GM21423 (cell line): ENCODE results near the gene PHF20.
"Not testable (repeated sequence)": the region's sequence is repeated elsewhere in the genome, so short reads cannot be mapped to it uniquely, and the experiment has no call there.

Experiments used
- ATAC-seq: cut with Tn5 transposase; IDR thresholded peaks from one replicate; pipeline ENCODE4 v1.9.1; 2021; ENCODE audit warnings: mild to moderate bottlenecking, moderate library complexity; ENCODE audit not compliant: unreplicated experiment

Gene PHF20

DNA sequence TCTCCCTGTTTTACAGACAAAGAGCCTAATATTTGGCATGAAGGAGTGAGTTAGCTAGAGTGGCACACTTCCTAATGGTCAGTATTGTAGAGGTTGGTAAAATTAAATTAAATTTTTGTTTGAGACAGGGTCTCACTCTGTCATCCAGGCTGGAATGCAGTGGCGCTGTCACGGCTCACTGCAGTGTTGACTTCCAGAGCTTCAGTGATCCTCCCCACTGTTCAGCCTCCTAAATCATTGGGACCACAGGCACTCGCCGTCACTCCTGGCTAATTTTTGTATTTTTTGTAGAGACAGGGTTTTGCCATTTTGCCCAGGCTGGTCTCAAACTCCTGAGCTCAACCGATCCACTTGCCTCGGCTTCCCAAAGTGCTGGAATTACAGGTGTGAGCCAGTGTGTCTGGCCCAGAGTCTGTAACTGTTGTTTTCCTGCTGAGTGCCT is 111.5 kb downstream of the PHF20 start:
- no peak for ATAC-seq

GRCh38 chr20:35883778-35884540 is 112.1 kb downstream of the PHF20 start:
- no peak for ATAC-seq

DNA sequence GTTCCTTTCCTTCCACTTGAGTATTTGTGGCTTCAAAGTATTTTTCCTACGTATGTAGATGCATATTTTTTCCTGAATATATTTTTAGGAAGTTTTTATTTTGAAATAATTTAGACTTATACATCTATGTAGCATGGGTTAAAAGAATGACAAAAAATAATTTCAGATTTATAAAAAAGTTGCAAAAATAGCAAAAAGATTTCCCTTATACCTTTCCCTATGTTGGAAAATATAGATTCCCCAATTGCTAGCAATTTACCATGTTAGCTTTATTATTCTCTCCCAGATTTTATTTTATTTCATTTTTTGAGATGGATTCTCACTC is 112.7 kb downstream of the PHF20 start:
- no peak for ATAC-seq

DNA sequence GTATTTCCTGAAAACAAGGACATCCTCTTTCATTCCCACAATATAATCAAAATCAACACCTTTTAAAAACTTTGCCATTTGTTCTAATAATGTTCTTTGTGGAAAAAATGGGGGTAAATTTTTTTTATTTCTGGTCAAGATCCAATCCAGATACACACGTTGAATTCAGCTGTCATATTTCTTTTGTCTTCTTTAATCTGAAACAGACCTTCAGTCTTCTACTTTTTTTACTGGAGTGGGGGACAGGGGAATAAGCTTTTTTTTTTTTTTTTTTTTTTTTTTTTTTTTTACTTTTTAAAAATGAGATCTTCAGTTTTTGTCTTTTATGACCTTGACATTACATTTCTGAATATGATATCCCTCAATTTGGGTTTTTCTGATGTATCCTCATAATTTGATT is 113.4 kb downstream of the PHF20 start:
- no peak for ATAC-seq

DNA sequence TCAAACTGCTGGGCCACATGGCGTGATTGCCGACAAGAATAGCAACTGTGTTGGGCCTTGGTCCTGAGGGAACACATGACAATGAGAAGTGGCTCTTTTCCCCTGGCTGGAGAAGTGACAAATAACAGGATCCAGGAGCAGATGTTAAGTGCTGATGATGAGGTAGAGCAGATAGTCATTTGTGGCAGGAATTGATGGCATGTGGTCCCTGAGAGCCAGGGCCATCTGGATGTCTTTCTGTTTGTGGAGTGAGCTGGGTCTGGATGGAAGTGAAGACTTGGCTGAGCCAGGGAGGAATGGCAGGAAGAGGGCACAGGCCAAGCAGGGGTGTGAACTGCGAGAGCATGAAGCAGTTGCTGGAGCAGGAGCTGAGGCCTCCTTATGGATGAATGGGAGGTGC is 114.7 kb downstream of the PHF20 start:
- ATAC-seq: no peak

DNA sequence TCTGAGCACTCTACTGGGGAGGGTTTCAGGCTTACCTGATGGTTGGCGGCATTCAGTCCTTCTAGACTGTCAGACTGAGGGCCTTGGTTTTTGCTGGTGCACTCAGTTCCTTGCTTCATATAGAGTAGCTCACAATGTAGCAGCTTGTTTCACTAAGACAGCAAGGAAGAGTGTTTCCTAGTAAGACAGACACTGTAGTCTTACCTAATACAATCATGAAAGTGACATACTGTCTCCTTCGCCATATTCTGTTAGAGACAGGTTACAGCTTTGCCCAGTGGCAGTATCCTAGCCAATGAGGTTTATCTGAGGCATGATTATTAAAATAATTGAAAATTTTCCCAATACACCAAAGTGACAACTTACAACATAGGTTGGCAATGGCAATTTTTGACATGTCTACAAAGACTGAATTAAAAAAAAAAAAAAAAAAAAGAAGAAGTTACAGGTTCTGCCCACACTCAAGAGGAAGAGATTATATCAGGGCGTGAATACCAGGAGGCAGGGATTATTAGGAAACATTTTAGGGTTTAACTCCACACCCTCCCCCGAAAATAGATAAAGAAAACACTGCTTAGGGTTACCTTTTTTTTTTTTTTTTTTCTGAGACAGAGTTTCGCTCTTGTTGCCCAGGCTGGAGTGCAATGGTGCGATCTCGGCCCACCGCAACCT is 115.7 kb downstream of the PHF20 start:
- ATAC-seq: no peak

GRCh38 chr20:35888657-35889056 is 116.8 kb downstream of the PHF20 start:
- no peak for ATAC-seq

DNA sequence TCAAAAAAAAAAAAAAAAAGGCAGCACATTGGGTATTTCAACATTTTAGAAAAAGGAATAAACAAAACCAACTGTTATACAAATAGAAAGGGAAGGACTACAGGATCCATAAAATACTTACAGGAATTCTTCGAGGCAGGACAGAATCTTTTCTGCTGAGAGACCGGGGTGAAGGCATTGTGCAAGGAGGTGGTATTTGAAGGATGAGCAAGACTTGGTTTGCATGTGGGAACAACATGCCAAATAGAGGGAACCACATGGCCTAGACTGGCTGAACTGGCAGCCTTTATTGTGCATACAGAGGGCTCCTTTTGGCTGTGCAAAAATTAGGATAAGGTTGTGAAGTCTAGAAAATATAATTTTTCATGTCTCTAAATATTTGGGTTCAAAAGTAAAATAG is 119.6 kb downstream of the PHF20 start:
- no peak for ATAC-seq

- no peak for ATAC-seq
These were observed 121.1 kb downstream of the PHF20 start for GRCh38 chr20:35892871-35893270.

DNA sequence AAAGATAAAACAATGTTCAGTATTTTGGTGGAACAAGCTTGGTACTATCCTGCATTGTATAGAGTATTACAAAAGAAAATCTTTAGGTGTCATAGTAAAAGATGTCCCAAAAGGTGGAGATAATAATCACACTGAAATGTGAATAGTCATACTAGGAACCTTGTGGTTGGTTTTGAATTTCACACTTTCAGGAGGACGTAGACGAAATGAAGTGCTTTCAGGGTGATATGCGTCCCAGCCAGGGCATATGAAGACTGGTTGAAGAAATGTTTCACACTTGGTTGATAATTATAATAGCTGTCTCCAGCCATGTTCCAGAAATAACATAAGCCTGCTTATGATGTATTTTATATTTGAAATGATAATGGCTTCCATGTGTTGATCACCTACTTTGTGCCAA is 122.1 kb downstream of the PHF20 start:
- ATAC-seq: peak; percentile 62

GRCh38 chr20:35895516-35895915 is 123.7 kb downstream of the PHF20 start:
- not testable (repeated sequence) for ATAC-seq

GRCh38 chr20:35899064-35899463 is 127.2 kb downstream of the PHF20 start:
- no peak for ATAC-seq

GRCh38 chr20:35901230-35901629 is 129.4 kb downstream of the PHF20 start:
- not testable (repeated sequence) for ATAC-seq

- ATAC-seq: no peak
These were observed 130.1 kb downstream of the PHF20 start for GRCh38 chr20:35901678-35902544.

- no peak for ATAC-seq
These were observed 130.7 kb downstream of the PHF20 start for GRCh38 chr20:35902545-35902941.

DNA sequence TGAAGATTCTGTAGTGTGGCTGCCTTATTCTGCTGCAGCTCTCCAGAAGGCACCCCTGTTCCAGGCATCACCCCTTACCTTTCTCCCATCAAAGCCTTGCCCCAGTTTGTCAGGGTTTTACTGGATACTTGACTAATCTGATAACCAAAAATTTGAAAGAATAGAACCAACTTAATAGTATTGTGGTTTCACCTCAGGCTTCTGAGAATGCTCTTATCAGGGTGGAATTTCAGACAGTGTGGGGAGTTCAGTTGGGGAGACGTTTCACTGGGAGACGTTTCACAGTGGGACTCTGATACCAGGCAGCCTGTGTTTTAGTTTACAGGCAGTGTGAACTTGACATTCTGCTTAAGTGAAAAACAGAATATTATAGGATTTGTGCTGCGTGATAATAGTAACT is 132.0 kb downstream of the PHF20 start:
- ATAC-seq: no peak

GRCh38 chr20:35904982-35905663 is 133.3 kb downstream of the PHF20 start:
- ATAC-seq: no peak

DNA sequence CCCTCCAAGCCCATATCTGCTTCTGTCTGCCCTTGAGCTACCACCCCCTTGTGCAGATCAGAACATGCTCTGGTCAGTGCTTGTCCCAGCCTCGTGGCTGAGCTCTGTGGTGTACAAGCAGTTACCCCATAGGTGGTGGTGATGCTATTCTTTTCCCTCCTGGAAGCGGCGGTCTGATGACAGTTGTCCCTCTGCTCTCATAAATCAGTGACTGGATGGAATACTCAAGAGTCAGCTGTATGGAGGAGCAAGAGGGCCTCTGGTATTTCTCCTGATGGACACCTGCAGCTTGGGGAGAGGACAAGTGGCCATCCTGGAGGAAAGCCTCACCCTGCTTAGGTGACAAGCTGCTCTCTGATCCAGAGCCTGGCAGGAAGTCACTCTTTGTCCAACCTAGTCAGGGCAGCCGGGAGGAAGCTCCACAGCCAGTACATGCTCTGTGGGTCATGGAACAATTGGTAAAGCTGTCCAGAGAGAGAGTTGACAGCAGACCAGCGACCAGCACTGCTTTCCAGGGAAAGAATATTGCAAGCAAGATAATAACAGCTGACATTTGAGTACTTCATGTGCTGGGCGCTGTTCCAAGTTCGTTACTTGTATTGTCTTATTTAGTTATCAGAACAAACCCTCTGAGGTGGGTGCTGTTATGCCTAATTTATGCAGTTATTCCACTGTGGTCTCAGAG is 135.3 kb downstream of the PHF20 start:
- no peak for ATAC-seq

DNA sequence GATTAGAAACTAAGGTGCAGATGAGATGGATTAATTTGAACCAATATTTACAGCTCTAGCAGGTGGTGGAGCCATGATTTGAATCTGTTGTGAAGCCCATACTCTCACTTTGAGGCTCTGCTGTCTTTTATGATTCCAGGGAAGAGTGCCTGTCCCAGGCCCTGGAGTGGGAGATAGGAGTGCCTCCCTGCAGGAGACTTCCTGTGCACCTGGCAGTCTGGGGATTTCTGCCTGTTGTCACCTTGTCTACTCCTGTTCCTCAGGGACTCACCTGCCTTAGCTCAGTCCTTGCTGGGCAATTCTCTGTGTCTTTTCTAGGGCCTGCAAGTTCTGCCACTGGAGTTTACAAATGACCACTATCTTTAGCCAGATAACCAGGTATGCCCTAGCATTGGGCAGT is 136.2 kb downstream of the PHF20 start:
- no peak for ATAC-seq

DNA sequence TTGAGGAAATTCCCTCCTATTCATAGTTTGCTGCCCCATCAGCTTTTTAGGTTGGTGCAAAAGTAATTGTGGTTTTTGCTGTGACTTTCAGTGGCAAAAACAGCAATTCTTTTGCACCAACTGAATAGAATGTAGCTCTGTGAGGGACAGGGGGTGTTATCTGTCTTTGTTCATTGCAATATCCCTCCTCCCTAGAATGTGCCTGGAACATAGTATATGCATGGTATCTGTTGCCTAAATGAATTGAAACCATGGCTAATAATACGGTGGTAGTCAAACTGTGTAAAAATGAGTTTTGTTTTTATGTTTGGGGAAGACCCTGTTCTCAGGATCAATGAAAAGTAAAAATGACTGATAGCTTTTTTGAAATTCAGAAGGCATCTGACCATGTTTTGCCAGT is 137.4 kb downstream of the PHF20 start:
- no peak for ATAC-seq

DNA sequence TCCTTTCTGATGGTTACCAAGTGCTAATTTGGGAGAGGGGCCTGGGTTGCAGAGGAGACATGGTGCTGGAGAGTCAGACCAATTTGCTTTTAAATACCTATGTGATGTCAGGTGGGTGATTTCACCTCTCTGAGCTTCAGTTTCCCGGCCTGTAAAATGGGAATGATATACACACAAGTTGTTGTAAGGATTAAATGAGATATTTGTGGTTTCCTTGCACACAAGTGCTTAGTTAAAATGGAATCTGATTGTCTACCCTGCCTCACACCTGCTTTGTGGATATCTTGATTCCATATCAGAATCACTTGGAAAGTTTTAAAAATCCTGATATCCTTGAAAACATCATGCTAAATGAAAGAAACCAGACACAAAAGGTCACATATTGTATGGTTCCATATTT is 138.0 kb downstream of the PHF20 start:
- ATAC-seq: no peak
